ENCODE measurements around the gene CTSA. TPM values are rescaled to one million over a fixed set of nuclear protein-coding genes. Genes with fewer than 3 reads are reported as not detected.
"Not testable (repeated sequence)": the region's sequence is repeated elsewhere in the genome, so short reads cannot be mapped to it uniquely, and the experiment has no call there.

Gene CTSA
- polyA plus RNA-seq, 12 donors = 54.5 to 110 (median 60.1) TPM; not detected in 1

- DNase-seq = no peak
Observed at GRCh38 chr20:45861221-45862075, 29.7 kb upstream of the CTSA start.

- no peak for DNase-seq
Observed at GRCh38 chr20:45863543-45864470, 27.3 kb upstream of the CTSA start.

- DNase-seq = no peak
Observed at GRCh38 chr20:45866454-45866853, 24.7 kb upstream of the CTSA start.

GRCh38 chr20:45867136-45867818, 23.9 kb upstream of the CTSA start:
- no peak for DNase-seq

GRCh38 chr20:45867819-45868176, 23.3 kb upstream of the CTSA start:
- no peak for DNase-seq

- no peak for DNase-seq
Observed at GRCh38 chr20:45872626-45873025, 18.5 kb upstream of the CTSA start.

- DNase-seq = no peak
Observed at GRCh38 chr20:45873409-45874103, 17.6 kb upstream of the CTSA start.

- not testable (repeated sequence) for DNase-seq
Observed at GRCh38 chr20:45874104-45874481, 17.0 kb upstream of the CTSA start.

GRCh38 chr20:45874576-45874975, 16.6 kb upstream of the CTSA start:
- no peak for DNase-seq

- DNase-seq = peak; percentile 31
Observed at GRCh38 chr20:45878076-45878761, 12.9 kb upstream of the CTSA start.

GRCh38 chr20:45880988-45881788, 9.9 kb upstream of the CTSA start, which contains the start of gene ZSWIM1:
ZSWIM1 (plus strand) TSS chr20:45881227; CDS start chr20:45882593, 1,366 bp downstream.
- DNase-seq = peak; percentile 100

GRCh38 chr20:45882469-45883099, 8.6 kb upstream of the CTSA start:
- DNase-seq = no peak

GRCh38 chr20:45883100-45883469, 8.1 kb upstream of the CTSA start:
- DNase-seq = no peak

- no peak for DNase-seq
Observed at GRCh38 chr20:45886590-45887345, 4.4 kb upstream of the CTSA start.

GRCh38 chr20:45887346-45887715, 3.8 kb upstream of the CTSA start, which contains the start of gene SPATA25:
SPATA25 (minus strand) TSS chr20:45887622; CDS start chr20:45887590, 32 bp downstream.
- no peak for DNase-seq

- DNase-seq = no peak
Observed at GRCh38 chr20:45888681-45889080, 2.5 kb upstream of the CTSA start.

GRCh38 chr20:45890077-45890984, 804 bp upstream of the CTSA start:
- DNase-seq = peak; percentile 86
